ENCODE measurements around the gene INPP5A.

The INPP5A gene

GRCh38 chr10:132617737-132618052, 80.1 kb downstream of the INPP5A start:
- Histone ChIP-seq H3F3A (ENCODE audit: control insufficient read depth, insufficient read depth) (no peaks in the 10 kb centered on the region), H3K4me2 (ENCODE audit: low read length) (no peak overlapping the region), H3K27ac (ENCODE audit: low read depth, low read length) (no peak overlapping the region), H3K4me1 (ENCODE audit: control insufficient read depth, low read length) (no peaks in the 10 kb centered on the region), H3K9me3 (ENCODE audit: control insufficient read depth, insufficient read depth, low read length) (no peaks in the 10 kb centered on the region; the same call in 1 of the 2 replicates), H3K9me2 (replicated peaks; ENCODE audit: control insufficient read depth, low read length) (no peaks in the 10 kb centered on the region), H3K27me3 (ENCODE audit: control insufficient read depth, low read length) (no peaks in the 10 kb centered on the region), H3K79me2 (ENCODE audit: control insufficient read depth, low read length) (no peaks in the 10 kb centered on the region), H3K4me3 (ENCODE audit: low read length) (no peak overlapping the region), H4K20me1 (ENCODE audit: control insufficient read depth, insufficient read depth, low read depth, low read length) (no peaks in the 10 kb centered on the region), H3K36me3 (ENCODE audit: control insufficient read depth, low read length) (no peaks in the 10 kb centered on the region)
- TF ChIP-seq EZH2phosphoT487 (IDR thresholded peaks at IDR 0.05; ENCODE audit: borderline replicate concordance, low read length) (no peak), CTCF (IDR thresholded peaks at IDR 0.05; ENCODE audit: low read depth, low read length, poor library complexity, severe bottlenecking) (no peak)

- H3K27me3 ChIP-seq (ENCODE audit: control insufficient read depth, low read length) = no peaks in the 10 kb centered on the region
- no peaks in the 10 kb centered on the region; the same call in 1 of the 2 replicates for H3F3A ChIP-seq (ENCODE audit: control insufficient read depth, insufficient read depth)
- H4K20me1 ChIP-seq (ENCODE audit: control insufficient read depth, insufficient read depth, low read depth, low read length) = no peaks in the 10 kb centered on the region
- H3K4me3 ChIP-seq (ENCODE audit: low read length) = no peak overlapping the region
- H3K9me3 ChIP-seq (ENCODE audit: control insufficient read depth, insufficient read depth, low read length) = no peaks in the 10 kb centered on the region; the same call in 1 of the 2 replicates
- H3K27ac ChIP-seq (ENCODE audit: low read depth, low read length) = no peak overlapping the region
- H3K36me3 ChIP-seq (ENCODE audit: control insufficient read depth, low read length) = no peaks in the 10 kb centered on the region
- no peaks in the 10 kb centered on the region for H3K4me1 ChIP-seq (ENCODE audit: control insufficient read depth, low read length)
- no peaks in the 10 kb centered on the region for H3K79me2 ChIP-seq (ENCODE audit: control insufficient read depth, low read length)
- no peak overlapping the region for H3K4me2 ChIP-seq (ENCODE audit: low read length)
- H3K9me2 ChIP-seq (replicated peaks; ENCODE audit: control insufficient read depth, low read length) = no peaks in the 10 kb centered on the region
- TF ChIP-seq CTCF (IDR thresholded peaks at IDR 0.05; ENCODE audit: low read depth, low read length, poor library complexity, severe bottlenecking) (no peak), EZH2phosphoT487 (IDR thresholded peaks at IDR 0.05; ENCODE audit: borderline replicate concordance, low read length) (no peak)
Observed at GRCh38 chr10:132618158-132618919, 80.8 kb downstream of the INPP5A start.

- H3K4me3 ChIP-seq (ENCODE audit: low read length) = no peak overlapping the region
- H3F3A ChIP-seq (ENCODE audit: control insufficient read depth, insufficient read depth) = no peaks in the 10 kb centered on the region; the same call in 1 of the 2 replicates
- no peaks in the 10 kb centered on the region for H4K20me1 ChIP-seq (ENCODE audit: control insufficient read depth, insufficient read depth, low read depth, low read length)
- H3K27ac ChIP-seq (ENCODE audit: low read depth, low read length) = no peak overlapping the region
- no peaks in the 10 kb centered on the region for H3K36me3 ChIP-seq (ENCODE audit: control insufficient read depth, low read length)
- no peak overlapping the region for H3K4me2 ChIP-seq (ENCODE audit: low read length)
- H3K79me2 ChIP-seq (ENCODE audit: control insufficient read depth, low read length) = no peaks in the 10 kb centered on the region
- no peaks in the 10 kb centered on the region for H3K9me2 ChIP-seq (replicated peaks; ENCODE audit: control insufficient read depth, low read length)
- H3K4me1 ChIP-seq (ENCODE audit: control insufficient read depth, low read length) = no peaks in the 10 kb centered on the region
- H3K27me3 ChIP-seq (ENCODE audit: control insufficient read depth, low read length) = no peaks in the 10 kb centered on the region
- no peaks in the 10 kb centered on the region; the same call in 1 of the 2 replicates for H3K9me3 ChIP-seq (ENCODE audit: control insufficient read depth, insufficient read depth, low read length)
- TF ChIP-seq EZH2phosphoT487 (IDR thresholded peaks at IDR 0.05; ENCODE audit: borderline replicate concordance, low read length) (no peak), CTCF (IDR thresholded peaks at IDR 0.05; ENCODE audit: low read depth, low read length, poor library complexity, severe bottlenecking) (no peak)
Observed at GRCh38 chr10:132619927-132620326, 82.3 kb downstream of the INPP5A start.

Data from DOHH2 (cell line).